Thymus (tissue), 11 donors: ENCODE measurements around the gene TALDO1. TPM values are rescaled to one million over a fixed set of nuclear protein-coding genes. Genes with fewer than 3 reads are reported as not detected.
A peak's percentile ranks its signal among the peaks of the same experiment; 100 is the strongest.

Source experiments
- DNase-seq, 9 donors: peaks; one replicate each; pipeline ENCODE4 v3.0.0-alpha.2; 2013; ENCODE audit warnings: low spot score in 9 of 9, low read depth in 6 of 9, missing footprints in 1 of 9
- H3K27ac ChIP-seq, 2 donors: one replicate each; pipeline ENCODE4 v1.5.1; 2013; ENCODE audit warnings: control low read depth in 1 of 2, low read depth in 1 of 2, low read length in 1 of 2, mild to moderate bottlenecking in 1 of 2, moderate library complexity in 1 of 2
- H3K27me3 ChIP-seq, 2 donors: one replicate each; pipeline ENCODE4 v1.5.1; 2013; ENCODE audit warnings: low read length in 1 of 2; ENCODE audit not compliant: control insufficient read depth in 2 of 2, insufficient read depth in 1 of 2
- H3K36me3 ChIP-seq, 2 donors: one replicate each; pipeline ENCODE4 v1.5.1; 2013; ENCODE audit warnings: low read length in 1 of 2, mild to moderate bottlenecking in 1 of 2, moderate library complexity in 1 of 2; ENCODE audit not compliant: control insufficient read depth in 2 of 2, insufficient read depth in 2 of 2
- H3K4me1 ChIP-seq, 2 donors: one replicate each; pipeline ENCODE4 v1.5.1; 2013; ENCODE audit warnings: low read length in 2 of 2; ENCODE audit not compliant: control insufficient read depth in 2 of 2, insufficient read depth in 2 of 2
- H3K4me3 ChIP-seq, 2 donors: one replicate each; pipeline ENCODE4 v1.5.1; 2013; ENCODE audit warnings: low read length in 2 of 2, control low read depth in 1 of 2, mild to moderate bottlenecking in 1 of 2
- H3K9me3 ChIP-seq, 2 donors: one replicate each; pipeline ENCODE4 v1.5.1; 2013; ENCODE audit warnings: low read length in 1 of 2, mild to moderate bottlenecking in 1 of 2; ENCODE audit not compliant: control insufficient read depth in 2 of 2, insufficient read depth in 1 of 2
- WGBS: extraction: QIAGEN DNeasy Blood & Tissue Kit; methylation state at CpG from one replicate; pipeline ENCODE4 v1.1.7; 2013; 5-methylcytosine and 5-hydroxymethylcytosine counted together
- polyA plus RNA-seq: library from polyadenylated mRNA; stranded (reverse); fragments of 200-250 nt; gene quantifications from one replicate; pipeline ENCODE4 v1.2.3, GENCODE V29; 2013
- total RNA-seq: library from RNA; stranded (reverse); fragments of 120-200 nt; gene quantifications from one replicate; pipeline ENCODE4 v1.2.4, GENCODE V29; 2013
- donor health status: healthy.

Gene TALDO1
- total and polyA plus RNA-seq, 2 donors = 115 to 141 TPM

DNA sequence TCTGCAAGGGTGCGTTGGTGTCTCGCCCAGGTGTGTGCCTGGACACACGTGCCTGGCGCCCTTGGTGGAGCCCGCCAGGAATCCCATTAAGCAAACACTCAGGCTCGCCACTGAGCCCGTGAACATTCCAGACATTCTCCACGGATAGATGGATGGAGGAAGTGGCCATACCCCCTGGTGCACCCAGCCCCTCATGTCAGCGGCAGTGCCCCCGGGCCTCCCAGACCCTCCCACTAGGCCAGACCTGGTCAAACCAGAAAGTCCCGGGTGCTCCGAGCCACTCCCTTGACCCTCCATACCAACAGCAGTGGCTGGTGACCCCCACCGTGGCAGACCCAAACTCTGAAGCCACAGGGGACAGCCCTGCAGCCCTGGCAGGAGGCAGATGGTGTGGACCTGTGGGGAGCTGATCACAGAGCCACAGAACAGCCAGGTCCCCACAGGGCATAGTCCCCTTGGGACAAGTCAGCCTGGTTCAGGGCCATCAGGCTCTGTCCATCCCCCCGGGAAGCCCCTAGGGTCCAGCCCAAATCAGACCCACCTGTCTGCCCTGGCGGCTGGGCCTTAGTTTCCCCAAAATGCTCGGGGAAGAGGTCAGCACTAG is 39.3 kb upstream of the TALDO1 start:
- Histone ChIP-seq H3K27me3 (peaks cover 41 to 79% of the 10 kb centered on the region in 2 donors), H3K27ac (no peak overlapping the region), H3K36me3 (peaks cover 3 to 19% of the 10 kb centered on the region in 2 donors), H3K4me3 (no peak overlapping the region), H3K4me1 (peaks cover 0 to 6% of the 10 kb centered on the region in 2 donors), H3K9me3 (peaks cover 0 to 3% of the 10 kb centered on the region in 2 donors)
- no peak for DNase-seq
- 93% methylated on average over 16 of the region's 16 CpGs for WGBS

GRCh38 chr11:708511-708910 is 38.8 kb upstream of the TALDO1 start:
- peaks cover 0 to 3% of the 10 kb centered on the region in 2 donors for H3K9me3 ChIP-seq
- H3K4me1 ChIP-seq = peaks cover 0 to 6% of the 10 kb centered on the region in 2 donors
- H3K36me3 ChIP-seq = peaks cover 3 to 13% of the 10 kb centered on the region in 2 donors
- no peak for DNase-seq
- H3K27ac ChIP-seq = no peak overlapping the region
- peaks cover 41 to 80% of the 10 kb centered on the region in 2 donors for H3K27me3 ChIP-seq
- H3K4me3 ChIP-seq = no peak overlapping the region
- 74% methylated on average over 7 of the region's 7 CpGs for WGBS

DNA sequence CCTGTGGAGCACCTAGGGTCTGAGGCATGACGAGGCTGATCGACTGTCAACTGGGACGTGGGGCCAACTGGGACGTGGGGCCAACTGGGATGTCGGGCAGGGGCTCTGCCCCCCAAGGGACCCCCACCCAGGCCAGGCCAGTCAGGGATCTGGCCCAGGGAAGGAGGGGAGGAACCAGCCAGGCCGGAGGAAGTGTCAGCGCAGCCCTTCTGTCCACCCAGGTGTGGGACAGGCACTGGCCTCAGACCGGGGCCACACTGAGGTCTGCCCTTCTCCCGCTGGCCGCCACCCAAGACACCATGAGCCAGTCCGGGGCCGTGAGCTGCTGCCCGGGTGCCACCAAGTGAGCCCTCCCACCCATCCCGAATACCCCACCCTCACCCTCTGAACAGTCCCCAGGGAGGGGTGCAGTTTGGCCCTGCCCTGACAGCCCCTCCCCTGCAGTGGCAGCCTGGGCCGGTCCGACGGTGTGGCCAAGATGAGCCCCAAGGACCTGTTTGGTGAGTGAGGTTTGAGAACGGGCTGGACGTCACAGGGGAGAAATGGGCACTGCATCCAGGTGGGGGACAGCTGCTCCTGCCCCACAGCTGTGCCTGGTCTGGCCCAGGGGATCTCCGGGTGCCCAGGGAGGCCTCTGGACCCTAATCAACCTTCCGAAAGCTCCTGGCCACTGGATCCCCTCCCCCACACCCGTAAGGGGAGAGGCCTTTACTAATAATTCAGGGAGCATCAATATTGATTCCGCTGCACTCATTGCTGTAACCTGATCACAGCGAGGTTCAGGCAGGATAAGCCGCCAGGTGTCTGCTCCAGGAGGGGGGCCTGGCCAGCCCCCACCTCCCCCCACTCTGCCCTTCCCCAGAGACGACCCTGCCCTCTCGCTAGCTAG is 37.9 kb upstream of the TALDO1 start:
- Histone ChIP-seq H3K4me1 (peaks cover 0 to 6% of the 10 kb centered on the region in 2 donors), H3K27me3 (peaks cover 41 to 83% of the 10 kb centered on the region in 2 donors), H3K36me3 (peaks cover 3 to 10% of the 10 kb centered on the region in 2 donors), H3K4me3 (no peak overlapping the region), H3K27ac (no peak overlapping the region), H3K9me3 (peaks cover 0 to 3% of the 10 kb centered on the region in 2 donors)
- DNase-seq = no peak
- 90% methylated on average over 27 of the region's 27 CpGs for WGBS

- Histone ChIP-seq H3K9me3 (peaks cover 0 to 6% of the 10 kb centered on the region in 2 donors), H3K4me3 (no peak overlapping the region), H3K36me3 (no peaks in the 10 kb centered on the region), H3K27me3 (peaks cover 6 to 56% of the 10 kb centered on the region in 2 donors), H3K4me1 (peaks cover 0 to 2% of the 10 kb centered on the region in 2 donors), H3K27ac (no peak overlapping the region)
- 98% methylated on average over 6 of the region's 6 CpGs for WGBS
- DNase-seq = no peak
These were observed 32.8 kb upstream of the TALDO1 start for GRCh38 chr11:714436-714835.

GRCh38 chr11:719214-720016 is 27.8 kb upstream of the TALDO1 start:
- no peak overlapping the region for H3K27ac ChIP-seq
- 90% methylated on average over 34 of the region's 34 CpGs for WGBS

DNA sequence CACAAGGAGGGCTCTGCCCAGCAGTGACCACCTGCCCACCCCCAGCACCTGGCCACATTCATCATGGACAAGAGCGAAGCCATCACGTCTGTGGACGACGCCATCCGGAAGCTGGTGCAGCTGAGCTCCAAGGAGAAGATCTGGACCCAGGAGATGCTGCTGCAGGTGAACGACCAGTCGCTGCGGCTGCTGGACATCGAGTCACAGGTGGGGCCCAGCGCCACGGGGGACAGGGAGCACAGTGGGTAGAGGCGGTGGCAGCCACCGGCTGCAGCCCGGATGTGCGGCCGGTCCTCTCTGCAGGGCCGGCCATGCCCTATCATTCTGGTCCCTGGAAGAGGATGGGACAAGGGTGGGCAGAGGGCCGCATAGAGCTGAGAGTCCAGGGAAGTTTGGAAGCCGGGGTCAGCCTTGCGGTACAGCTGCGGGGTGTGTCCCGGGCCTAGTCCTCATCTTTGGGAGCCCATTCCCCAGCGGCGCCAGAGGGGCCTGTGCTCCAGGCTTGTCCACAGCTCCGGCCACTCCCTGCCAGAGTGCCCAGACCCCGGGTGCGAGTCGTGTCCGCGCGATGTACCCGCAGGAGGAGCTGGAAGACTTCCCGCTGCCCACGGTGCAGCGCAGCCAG is 27.1 kb upstream of the TALDO1 start:
- H3K9me3 ChIP-seq = peaks cover 0 to 7% of the 10 kb centered on the region in 2 donors
- H3K27me3 ChIP-seq = peaks cover 52 to 71% of the 10 kb centered on the region in 2 donors
- H3K4me1 ChIP-seq = peaks cover 4 to 20% of the 10 kb centered on the region in 2 donors
- H3K27ac ChIP-seq = no peak overlapping the region
- no peak for DNase-seq
- no peaks in the 10 kb centered on the region for H3K36me3 ChIP-seq
- H3K4me3 ChIP-seq = peak overlapping the region in 1 of 2 donors; percentile 40
- WGBS = 72% methylated on average over 35 of the region's 35 CpGs

More at GRCh38 chr11:719214-720016, 27.8 kb upstream of the TALDO1 start:
- peaks cover 0 to 10% of the 10 kb centered on the region in 2 donors for H3K9me3 ChIP-seq
- H3K4me3 ChIP-seq = no peak overlapping the region
- no peak for DNase-seq
- no peaks in the 10 kb centered on the region for H3K36me3 ChIP-seq
- peaks cover 4 to 20% of the 10 kb centered on the region in 2 donors for H3K4me1 ChIP-seq
- H3K27me3 ChIP-seq = peaks cover 45 to 64% of the 10 kb centered on the region in 2 donors

DNA sequence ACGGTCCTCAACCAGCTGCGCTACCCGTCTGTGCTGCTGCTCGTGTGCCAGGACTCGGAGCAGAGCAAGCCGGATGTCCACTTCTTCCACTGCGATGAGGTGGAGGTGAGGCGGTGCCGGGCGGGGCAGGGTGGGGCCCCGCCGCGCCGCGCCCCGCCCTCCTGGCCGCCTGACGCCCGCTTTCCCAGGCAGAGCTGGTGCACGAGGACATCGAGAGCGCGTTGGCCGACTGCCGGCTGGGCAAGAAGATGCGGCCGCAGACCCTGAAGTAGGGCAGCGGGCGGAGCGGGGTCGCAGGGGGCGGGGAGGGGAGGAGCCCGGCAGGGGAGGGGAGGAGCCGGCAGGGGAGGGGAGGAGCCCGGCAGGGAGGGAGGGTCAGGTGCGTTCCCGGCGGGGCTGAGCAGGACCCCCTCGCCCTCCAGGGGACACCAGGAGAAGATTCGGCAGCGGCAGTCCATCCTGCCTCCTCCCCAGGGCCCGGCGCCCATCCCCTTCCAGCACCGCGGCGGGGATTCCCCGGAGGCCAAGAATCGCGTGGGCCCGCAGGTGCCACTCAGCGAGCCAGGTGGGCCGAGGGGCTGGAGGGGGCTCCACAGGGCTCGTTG is 26.5 kb upstream of the TALDO1 start:
- Histone ChIP-seq H3K4me1 (peaks cover 4 to 20% of the 10 kb centered on the region in 2 donors), H3K36me3 (no peaks in the 10 kb centered on the region), H3K27me3 (peaks cover 58 to 75% of the 10 kb centered on the region in 2 donors), H3K4me3 (peak overlapping the region in 1 of 2 donors; percentile 40), H3K9me3 (peaks cover 0 to 7% of the 10 kb centered on the region in 2 donors), H3K27ac (no peak overlapping the region)
- no peak for DNase-seq
- WGBS = 4% methylated on average over 53 of the region's 53 CpGs

DNA sequence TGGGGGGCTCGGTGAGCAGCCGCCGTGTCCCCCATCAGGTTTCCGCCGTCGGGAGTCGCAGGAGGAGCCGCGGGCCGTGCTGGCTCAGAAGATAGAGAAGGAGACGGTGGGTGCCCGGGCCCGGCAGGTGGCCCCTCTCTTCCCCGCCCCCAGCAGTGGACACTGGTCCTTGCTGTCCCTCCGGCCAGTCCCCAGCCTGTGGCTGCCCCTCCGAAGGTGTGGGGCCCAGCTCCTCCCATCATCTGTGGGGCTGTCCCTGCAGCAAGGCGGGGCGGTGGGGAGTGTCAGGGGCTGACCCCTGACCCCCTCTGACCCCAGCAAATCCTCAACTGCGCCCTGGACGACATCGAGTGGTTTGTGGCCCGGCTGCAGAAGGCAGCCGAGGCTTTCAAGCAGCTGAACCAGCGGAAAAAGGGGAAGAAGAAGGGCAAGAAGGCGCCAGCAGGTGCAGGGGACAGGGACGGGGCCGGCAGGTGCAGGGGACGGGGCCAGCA is 26.0 kb upstream of the TALDO1 start:
- H3K27ac ChIP-seq = no peak overlapping the region
- H3K36me3 ChIP-seq = no peaks in the 10 kb centered on the region
- DNase-seq = no peak
- peaks cover 4 to 20% of the 10 kb centered on the region in 2 donors for H3K4me1 ChIP-seq
- H3K27me3 ChIP-seq = peaks cover 63 to 80% of the 10 kb centered on the region in 2 donors
- 11% methylated on average over 28 of the region's 28 CpGs for WGBS
- peak overlapping the region in 1 of 2 donors; percentile 40 for H3K4me3 ChIP-seq
- peaks cover 0 to 7% of the 10 kb centered on the region in 2 donors for H3K9me3 ChIP-seq
